Measurements from ENCODE around the gene JPT2. TPM values are rescaled to one million over a fixed set of nuclear protein-coding genes. Genes with fewer than 3 reads are reported as not detected.

JPT2 gene
- total RNA-seq, 1 donor from 2014 or later = 48.7 TPM

GRCh38 chr16:1667271-1667670, 10.8 kb upstream of the JPT2 start:
- ATAC-seq (ENCODE audit: low read depth) = no peak
- ChIA-PET POLR2A (interaction anchor here (0.6 kb wide), 1 partner anchor 1354 kb away, joined by 8 read pairs; no protein-coding TSS in a partner anchor), CTCF (no interaction called here)
- Mint-ChIP-seq H3K9me3 (no peaks in the 10 kb centered on the region), H3K4me1 (no peaks in the 10 kb centered on the region), H3K36me3 (ENCODE audit: low read depth) (peaks cover 91% of the 10 kb centered on the region), H3K27ac (no peak overlapping the region), H3K4me3 (no peak overlapping the region), H3K27me3 (no peaks in the 10 kb centered on the region)
- no peak for DNase-seq
- intact Hi-C loops (cut with micrococcal nuclease) = no loop called here
- TF ChIP-seq CTCF (IDR thresholded peaks at IDR 0.05) = no peak

- peaks cover 91% of the 10 kb centered on the region for H3K36me3 Mint-ChIP-seq (ENCODE audit: low read depth)
- CTCF ChIA-PET = no interaction called here
Observed at GRCh38 chr16:1667916-1668315, 10.2 kb upstream of the JPT2 start.

GRCh38 chr16:1668612-1669319, 9.3 kb upstream of the JPT2 start:
- no peak for ATAC-seq (ENCODE audit: low read depth)
- Mint-ChIP-seq H3K27me3 (no peaks in the 10 kb centered on the region), H3K36me3 (ENCODE audit: low read depth) (peaks cover 91% of the 10 kb centered on the region), H3K4me3 (no peak overlapping the region), H3K27ac (no peak overlapping the region), H3K9me3 (no peaks in the 10 kb centered on the region), H3K4me1 (no peaks in the 10 kb centered on the region)
- ChIA-PET POLR2A (interaction anchor here (0.5 kb wide), 1 partner anchor 34 kb away, joined by 3 read pairs; no protein-coding TSS in a partner anchor), CTCF (no interaction called here)
- no peak for DNase-seq
- intact Hi-C loops (cut with micrococcal nuclease) = no loop called here
- no peak for TF ChIP-seq CTCF (IDR thresholded peaks at IDR 0.05)

More at GRCh38 chr16:1667916-1668315, 10.2 kb upstream of the JPT2 start:
- no peaks in the 10 kb centered on the region for H3K4me1 Mint-ChIP-seq
- POLR2A ChIA-PET = interaction anchor here (0.5 kb wide), 1 partner anchor 35 kb away, joined by 3 read pairs; no protein-coding TSS in a partner anchor
- no peaks in the 10 kb centered on the region for H3K9me3 Mint-ChIP-seq
- H3K27ac Mint-ChIP-seq = no peak overlapping the region
- H3K4me3 Mint-ChIP-seq = no peak overlapping the region
- no peaks in the 10 kb centered on the region for H3K27me3 Mint-ChIP-seq
- TF ChIP-seq CTCF (IDR thresholded peaks at IDR 0.05) = no peak
- intact Hi-C loops (cut with micrococcal nuclease) = no loop called here
- no peak for DNase-seq
- no peak for ATAC-seq (ENCODE audit: low read depth)

- DNase-seq (no peak), ATAC-seq (ENCODE audit: low read depth) (no peak)
- no peak overlapping the region for H3K27ac Mint-ChIP-seq
- intact Hi-C loops (cut with micrococcal nuclease) = no loop called here
- no peaks in the 10 kb centered on the region for H3K9me3 Mint-ChIP-seq
- ChIA-PET POLR2A (no interaction called here), CTCF (no interaction called here)
- no peak overlapping the region for H3K4me3 Mint-ChIP-seq
- H3K4me1 Mint-ChIP-seq = no peaks in the 10 kb centered on the region
- H3K36me3 Mint-ChIP-seq (ENCODE audit: low read depth) = peaks cover 92% of the 10 kb centered on the region
- no peaks in the 10 kb centered on the region for H3K27me3 Mint-ChIP-seq
- no peak for TF ChIP-seq CTCF (IDR thresholded peaks at IDR 0.05)
Observed at GRCh38 chr16:1669698-1670097, 8.4 kb upstream of the JPT2 start.

- Mint-ChIP-seq H3K27ac (no peak overlapping the region), H3K9me3 (no peaks in the 10 kb centered on the region), H3K36me3 (ENCODE audit: low read depth) (peaks cover 92% of the 10 kb centered on the region), H3K4me3 (no peak overlapping the region), H3K27me3 (no peaks in the 10 kb centered on the region), H3K4me1 (no peaks in the 10 kb centered on the region)
- ChIA-PET POLR2A (no interaction called here), CTCF (no interaction called here)
- intact Hi-C loops (cut with micrococcal nuclease) = no loop called here
- ATAC-seq (ENCODE audit: low read depth) (no peak), DNase-seq (no peak)
- no peak for TF ChIP-seq CTCF (IDR thresholded peaks at IDR 0.05)
Observed at GRCh38 chr16:1670371-1670770, 7.7 kb upstream of the JPT2 start.
